AML-193 (cell line): ENCODE results near the gene NCS1.

Experiments used
- DNase-seq, 2 experiments: peaks; one replicate each; lab custom pipeline; 2025; lab: John Stamatoyannopoulos, UW

Gene NCS1

GRCh38 chr9:130147910-130148309 is 24.3 kb upstream of the NCS1 start:
- DNase-seq: no peak

GRCh38 chr9:130149031-130149430 is 23.2 kb upstream of the NCS1 start:
- DNase-seq: no peak

GRCh38 chr9:130149654-130150286 is 22.4 kb upstream of the NCS1 start:
- no peak for DNase-seq

- DNase-seq: no peak
These were observed 21.3 kb upstream of the NCS1 start for GRCh38 chr9:130150779-130151382.

- DNase-seq: no peak
These were observed 17.4 kb upstream of the NCS1 start for GRCh38 chr9:130154816-130155215.

- no peak for DNase-seq
These were observed 16.6 kb upstream of the NCS1 start for GRCh38 chr9:130155647-130156046.

- no peak for DNase-seq
These were observed 15.5 kb upstream of the NCS1 start for GRCh38 chr9:130156672-130157071.

GRCh38 chr9:130157079-130157478 is 15.1 kb upstream of the NCS1 start:
- no peak for DNase-seq

- DNase-seq: no peak
These were observed 14.2 kb upstream of the NCS1 start for GRCh38 chr9:130158001-130158400.

GRCh38 chr9:130159057-130159456 is 13.1 kb upstream of the NCS1 start:
- DNase-seq: no peak

- no peak for DNase-seq
These were observed 12.1 kb upstream of the NCS1 start for GRCh38 chr9:130159915-130160670.

GRCh38 chr9:130160862-130161470 is 11.2 kb upstream of the NCS1 start:
- DNase-seq: no peak

- DNase-seq: no peak
These were observed 6.6 kb upstream of the NCS1 start for GRCh38 chr9:130165579-130165978.

GRCh38 chr9:130166399-130166798 is 5.8 kb upstream of the NCS1 start:
- no peak for DNase-seq

GRCh38 chr9:130167927-130168326 is 4.3 kb upstream of the NCS1 start:
- no peak for DNase-seq

GRCh38 chr9:130171226-130172148 is 717 bp upstream of the NCS1 start:
- DNase-seq: no peak

GRCh38 chr9:130172858-130173665 is 858 bp downstream of the NCS1 start:
- DNase-seq: no peak

GRCh38 chr9:130173666-130173983 is 1.4 kb downstream of the NCS1 start:
- no peak for DNase-seq

- DNase-seq: no peak
These were observed 1.8 kb downstream of the NCS1 start for GRCh38 chr9:130174025-130174424.

GRCh38 chr9:130174920-130175321 is 2.7 kb downstream of the NCS1 start:
- DNase-seq: no peak

- DNase-seq: no peak
These were observed 3.2 kb downstream of the NCS1 start for GRCh38 chr9:130175355-130175754.
